PFSK-1 (cell line): ENCODE results near the gene OBSL1.

ENCODE experiments used
- FOXP2 ChIP-seq: optimal IDR thresholded peaks from 2 replicates; pipeline ENCODE3; 2011; ENCODE audit warnings: borderline replicate concordance, control low read depth, inconsistent platforms; ENCODE audit not compliant: insufficient read depth; ENCODE audit errors: extremely low read length, extremely low read depth
- POLR2AphosphoS5 ChIP-seq: IDR thresholded peaks from 2 replicates; pipeline ENCODE4 v1.6.1; 2012; ENCODE audit warnings: low read depth, mild to moderate bottlenecking, control low read depth, low read length, moderate library complexity
- SIN3A ChIP-seq: IDR thresholded peaks from 2 replicates; pipeline ENCODE4 v1.6.1; 2012; ENCODE audit warnings: mild to moderate bottlenecking, low read length, moderate library complexity, borderline replicate concordance; ENCODE audit not compliant: insufficient read depth
- TAF1 ChIP-seq: IDR thresholded peaks from 2 replicates; pipeline ENCODE4 v1.6.1; 2012; ENCODE audit warnings: low read length, control low read depth, borderline replicate concordance; ENCODE audit not compliant: insufficient read depth
- TF ChIP-seq, protein P1 (sequence below), 2 experiments: IDR thresholded peaks; 2 replicates each; pipeline versions ENCODE4 v1.6.1 to v1.8.0; 2011 to 2012; ENCODE audit warnings: low read depth in 2 of 2, low read length in 2 of 2, control low read depth in 1 of 2, inconsistent platforms in 1 of 2, mild to moderate bottlenecking in 1 of 2, moderate library complexity in 1 of 2; ENCODE audit not compliant: insufficient read depth in 1 of 2

GRCh38 chr2:219575566-219576504 lies 4.5 kb upstream of the OBSL1 start:
- TF ChIP-seq, protein P1, sequence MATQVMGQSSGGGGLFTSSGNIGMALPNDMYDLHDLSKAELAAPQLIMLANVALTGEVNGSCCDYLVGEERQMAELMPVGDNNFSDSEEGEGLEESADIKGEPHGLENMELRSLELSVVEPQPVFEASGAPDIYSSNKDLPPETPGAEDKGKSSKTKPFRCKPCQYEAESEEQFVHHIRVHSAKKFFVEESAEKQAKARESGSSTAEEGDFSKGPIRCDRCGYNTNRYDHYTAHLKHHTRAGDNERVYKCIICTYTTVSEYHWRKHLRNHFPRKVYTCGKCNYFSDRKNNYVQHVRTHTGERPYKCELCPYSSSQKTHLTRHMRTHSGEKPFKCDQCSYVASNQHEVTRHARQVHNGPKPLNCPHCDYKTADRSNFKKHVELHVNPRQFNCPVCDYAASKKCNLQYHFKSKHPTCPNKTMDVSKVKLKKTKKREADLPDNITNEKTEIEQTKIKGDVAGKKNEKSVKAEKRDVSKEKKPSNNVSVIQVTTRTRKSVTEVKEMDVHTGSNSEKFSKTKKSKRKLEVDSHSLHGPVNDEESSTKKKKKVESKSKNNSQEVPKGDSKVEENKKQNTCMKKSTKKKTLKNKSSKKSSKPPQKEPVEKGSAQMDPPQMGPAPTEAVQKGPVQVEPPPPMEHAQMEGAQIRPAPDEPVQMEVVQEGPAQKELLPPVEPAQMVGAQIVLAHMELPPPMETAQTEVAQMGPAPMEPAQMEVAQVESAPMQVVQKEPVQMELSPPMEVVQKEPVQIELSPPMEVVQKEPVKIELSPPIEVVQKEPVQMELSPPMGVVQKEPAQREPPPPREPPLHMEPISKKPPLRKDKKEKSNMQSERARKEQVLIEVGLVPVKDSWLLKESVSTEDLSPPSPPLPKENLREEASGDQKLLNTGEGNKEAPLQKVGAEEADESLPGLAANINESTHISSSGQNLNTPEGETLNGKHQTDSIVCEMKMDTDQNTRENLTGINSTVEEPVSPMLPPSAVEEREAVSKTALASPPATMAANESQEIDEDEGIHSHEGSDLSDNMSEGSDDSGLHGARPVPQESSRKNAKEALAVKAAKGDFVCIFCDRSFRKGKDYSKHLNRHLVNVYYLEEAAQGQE (IDR thresholded peaks at IDR 0.05; ENCODE audit: insufficient read depth in 1 of 2, low read depth in 2 of 2, low read length in 2 of 2), result no peak
- TF ChIP-seq SIN3A, result no peak
- TF ChIP-seq FOXP2, result no peak
- TF ChIP-seq POLR2AphosphoS5, result no peak
- no peak for TF ChIP-seq TAF1
